B cell (primary cell): ENCODE measurements around the gene LIPG.

ENCODE experiments used
- CTCF ChIP-seq: fragments of 200-600 bp; IDR thresholded peaks from one replicate; pipeline ENCODE4 v1.8.0; 2022; ENCODE audit warnings: antibody characterized with exemption, mild to moderate bottlenecking
- EZH2 ChIP-seq: IDR thresholded peaks from 2 replicates; pipeline ENCODE4 v1.6.1; 2012; ENCODE audit warnings: borderline replicate concordance, low read depth, mild to moderate bottlenecking, moderate library complexity, low read length; ENCODE audit not compliant: insufficient read depth, poor library complexity, severe bottlenecking

GRCh38 chr18:49616618-49617328 lies 54.9 kb downstream of the LIPG start:
- TF ChIP-seq CTCF = no peak
- TF ChIP-seq EZH2 = no peak
